Measurements from ENCODE around the gene PTPRS. TPM values are rescaled to one million over a fixed set of nuclear protein-coding genes. Genes with fewer than 3 reads are reported as not detected.

PTPRS gene
- total RNA-seq, 4 donors from 2014 or later = 446 to 795 (median 529) TPM

- TF ChIP-seq POLR2A (IDR thresholded peaks at IDR 0.05) (no peak), CTCF (IDR thresholded peaks at IDR 0.05) (no peak), EP300 (IDR thresholded peaks at IDR 0.05) (no peak)
- no peak overlapping the region for H3K4me3 ChIP-seq
- H3K36me3 ChIP-seq = no peaks in the 10 kb centered on the region
- WGBS, 2 donors = 89 to 91% methylated on average over 32 of the region's 32 CpGs
- no peak for DNase-seq (ENCODE audit: low spot score in 2 of 2)
- H3K27ac ChIP-seq = no peak overlapping the region
- H3K9me3 ChIP-seq = no peaks in the 10 kb centered on the region
- H3K4me1 ChIP-seq = peaks cover 0 to 23% (median 14%) of the 10 kb centered on the region in 4 donors
- peaks cover 0 to 58% of the 10 kb centered on the region in 2 donors for H3K27me3 ChIP-seq
These were observed 5.7 kb downstream of the PTPRS start for GRCh38 chr19:5334824-5335500.

- peaks cover 0 to 52% of the 10 kb centered on the region in 2 donors for H3K27me3 ChIP-seq
- peaks cover 0 to 17% (median 8%) of the 10 kb centered on the region in 4 donors for H3K4me1 ChIP-seq
- no peak overlapping the region for H3K4me3 ChIP-seq
- H3K27ac ChIP-seq = no peak overlapping the region
- no peak for TF ChIP-seq EP300 (IDR thresholded peaks at IDR 0.05)
- TF ChIP-seq CTCF (IDR thresholded peaks at IDR 0.05) = no peak
- TF ChIP-seq POLR2A (IDR thresholded peaks at IDR 0.05) = no peak
- no peak for DNase-seq (ENCODE audit: low spot score in 2 of 2)
- no peaks in the 10 kb centered on the region for H3K36me3 ChIP-seq
- no peaks in the 10 kb centered on the region for H3K9me3 ChIP-seq
- WGBS, 2 donors = 87 to 91% methylated on average over 10 of the region's 10 CpGs
These were observed 6.3 kb downstream of the PTPRS start for GRCh38 chr19:5334366-5334739.

GRCh38 chr19:5333581-5334365, 6.8 kb downstream of the PTPRS start:
- DNase-seq (ENCODE audit: low spot score in 2 of 2) = no peak
- Histone ChIP-seq H3K27me3 (peaks cover 0 to 46% of the 10 kb centered on the region in 2 donors), H3K4me3 (no peak overlapping the region), H3K4me1 (peaks cover 0 to 11% (median 2%) of the 10 kb centered on the region in 4 donors), H3K36me3 (no peaks in the 10 kb centered on the region), H3K27ac (no peak overlapping the region), H3K9me3 (no peaks in the 10 kb centered on the region)
- 86 to 90% methylated on average over 16 of the region's 17 CpGs for WGBS, 2 donors
- no peak for TF ChIP-seq POLR2A (IDR thresholded peaks at IDR 0.05)
- no peak for TF ChIP-seq CTCF (IDR thresholded peaks at IDR 0.05)
- TF ChIP-seq EP300 (IDR thresholded peaks at IDR 0.05) = no peak

GRCh38 chr19:5332501-5332900, 8.1 kb downstream of the PTPRS start:
- whole genome bisulfite sequencing, 2 donors = 79 to 96% methylated on average over 10 to 11 of the region's 11 CpGs
- Histone ChIP-seq H3K4me1 (no peaks in the 10 kb centered on the region), H3K4me3 (no peak overlapping the region), H3K27ac (no peak overlapping the region), H3K36me3 (no peaks in the 10 kb centered on the region), H3K27me3 (peaks cover 0 to 33% of the 10 kb centered on the region in 2 donors), H3K9me3 (no peaks in the 10 kb centered on the region)
- no peak for TF ChIP-seq EP300 (IDR thresholded peaks at IDR 0.05)
- TF ChIP-seq CTCF (IDR thresholded peaks at IDR 0.05) = no peak
- TF ChIP-seq POLR2A (IDR thresholded peaks at IDR 0.05) = no peak
- DNase-seq (ENCODE audit: low spot score in 2 of 2) = no peak

GRCh38 chr19:5331790-5332189, 8.8 kb downstream of the PTPRS start:
- WGBS, 2 donors = 87 to 97% methylated on average over 13 of the region's 13 CpGs

More at GRCh38 chr19:5331790-5332189, 8.8 kb downstream of the PTPRS start:
- Histone ChIP-seq H3K9me3 (no peaks in the 10 kb centered on the region), H3K4me1 (no peaks in the 10 kb centered on the region), H3K4me3 (no peak overlapping the region), H3K27ac (no peak overlapping the region), H3K27me3 (peaks cover 0 to 26% of the 10 kb centered on the region in 2 donors), H3K36me3 (no peaks in the 10 kb centered on the region)
- DNase-seq (ENCODE audit: low spot score in 2 of 2) = no peak
- no peak for TF ChIP-seq CTCF (IDR thresholded peaks at IDR 0.05)
- no peak for TF ChIP-seq POLR2A (IDR thresholded peaks at IDR 0.05)
- no peak for TF ChIP-seq EP300 (IDR thresholded peaks at IDR 0.05)

All from tibial nerve (tissue), 4 donors.